Activated T-helper 1 cell treated with anti-CD3 and anti-CD28 coated beads, Interleukin-12 subunit alpha, Interleukin-12 subunit beta, Interleukin-2, Interleukin-4 antibody, amounts not matched to agents 30 ng/mL and 10 ng/mL and 1 ng/mL, durations not matched to agents 14 hours and 24 hours and 36 hours (primary cell): ENCODE measurements around the gene MANEAL. TPM values are rescaled to one million over a fixed set of nuclear protein-coding genes. Genes with fewer than 3 reads are reported as not detected.
A peak's percentile ranks its signal among the peaks of the same experiment; 100 is the strongest.

Source experiments
- DNase-seq: peaks from one replicate; pipeline ENCODE4 v3.0.0; 2021; ENCODE audit warnings: low spot score
- H3K27ac Mint-ChIP-seq: one replicate; pipeline ENCODE4 v1.8.0; 2021; ENCODE audit warnings: mild to moderate bottlenecking, mixed read lengths
- H3K27me3 Mint-ChIP-seq: one replicate; pipeline ENCODE4 v1.8.0; 2022; ENCODE audit warnings: mild to moderate bottlenecking, moderate library complexity, mixed read lengths; ENCODE audit not compliant: insufficient read depth
- H3K36me3 Mint-ChIP-seq: one replicate; pipeline ENCODE4 v1.8.0; 2021; ENCODE audit warnings: low read depth, mixed read lengths
- H3K4me1 Mint-ChIP-seq: one replicate; pipeline ENCODE4 v1.8.0; 2021; ENCODE audit warnings: low read depth, mixed read lengths
- H3K4me3 Mint-ChIP-seq: one replicate; pipeline ENCODE4 v1.8.0; 2021; ENCODE audit warnings: mild to moderate bottlenecking, moderate library complexity, mixed read lengths
- H3K9me3 Mint-ChIP-seq: one replicate; pipeline ENCODE4 v1.8.0; 2021; ENCODE audit warnings: mixed read lengths
- intact Hi-C: fragments of 100-400 bp; cut with micrococcal nuclease; formaldehyde crosslinking; loops from one replicate; pipeline ENCODE4 v1.15.1; 2024
- total RNA-seq: library from RNA; stranded (reverse); gene quantifications from 2 replicates; pipeline ENCODE4 v1.2.3, GENCODE V29; 2022

MANEAL gene, protein sequence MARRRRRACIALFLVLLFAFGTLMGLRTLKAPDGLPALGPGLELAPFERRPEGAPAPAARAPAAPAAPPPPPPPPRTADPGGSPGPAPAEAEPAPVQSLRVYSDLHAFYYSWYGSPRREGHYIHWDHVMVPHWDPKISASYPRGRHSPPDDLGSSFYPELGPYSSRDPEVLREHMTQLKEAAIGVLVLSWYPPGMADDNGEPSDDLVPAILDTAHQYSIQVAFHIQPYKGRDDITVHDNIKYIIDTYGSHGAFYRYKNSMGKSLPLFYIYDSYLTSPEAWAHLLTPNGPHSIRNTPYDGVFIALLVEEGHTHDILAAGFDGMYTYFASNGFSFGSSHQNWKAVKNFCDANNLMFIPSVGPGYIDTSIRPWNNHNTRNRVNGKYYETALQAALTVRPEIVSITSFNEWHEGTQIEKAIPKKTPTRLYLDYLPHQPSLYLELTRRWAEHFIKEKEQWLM
- total RNA-seq: 3.6 and 4.0 TPM in 2 replicates

DNA sequence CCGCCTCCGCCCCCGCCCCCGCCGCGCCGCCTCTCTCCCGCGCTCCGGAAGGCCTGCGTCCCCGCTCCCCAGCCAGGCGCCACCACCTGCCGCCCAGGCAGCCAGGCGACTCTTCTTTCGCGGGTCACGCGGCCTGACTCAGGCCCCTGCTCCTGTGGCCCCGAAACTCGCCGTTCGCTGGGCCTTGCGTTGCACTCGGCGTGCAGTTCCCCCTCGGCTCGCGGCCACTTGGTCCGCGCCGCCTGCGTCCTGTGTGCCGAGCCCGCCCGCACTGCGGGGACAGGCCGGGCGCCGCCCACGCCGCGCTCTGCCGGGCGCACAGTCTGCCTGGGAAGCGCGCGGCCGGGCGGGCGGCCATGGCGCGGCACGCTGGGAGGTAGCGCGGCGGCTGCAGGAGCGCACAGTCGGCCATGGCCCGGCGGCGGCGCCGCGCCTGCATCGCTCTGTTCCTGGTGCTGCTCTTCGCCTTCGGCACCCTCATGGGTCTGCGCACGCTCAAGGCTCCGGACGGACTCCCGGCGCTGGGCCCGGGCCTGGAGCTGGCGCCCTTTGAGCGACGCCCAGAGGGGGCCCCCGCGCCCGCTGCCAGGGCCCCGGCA, at the start of gene MANEAL:
Gene MANEAL (plus strand): TSS at position 75 of the 599 bp plus-strand sequence. CDS start 336 bp downstream, at position 411.
- H3K27ac Mint-ChIP-seq: no peak within 1 kb of the TSS
- intact Hi-C loops: loop anchor here (2.0 kb wide), 2 partner anchors 15 to 27 kb away; partner anchors contain the start of gene YRDC
- peaks cover 14% of the 10 kb centered on the region for H3K4me1 Mint-ChIP-seq
- H3K4me3 Mint-ChIP-seq: peak within 1 kb of the TSS; percentile 80
- no peaks in the 10 kb centered on the region for H3K9me3 Mint-ChIP-seq
- DNase-seq: no peak
- H3K36me3 Mint-ChIP-seq: no peaks in the 10 kb centered on the region
- H3K27me3 Mint-ChIP-seq: peaks cover 36% of the 10 kb centered on the region

GRCh38 chr1:37746806-37747205, 46.8 kb upstream of the MANEAL start:
- no peak overlapping the region for H3K27ac Mint-ChIP-seq
- peaks cover 16% of the 10 kb centered on the region for H3K27me3 Mint-ChIP-seq
- no peak for DNase-seq
- no peaks in the 10 kb centered on the region for H3K4me1 Mint-ChIP-seq
- H3K9me3 Mint-ChIP-seq: peaks cover 4% of the 10 kb centered on the region
- no peaks in the 10 kb centered on the region for H3K36me3 Mint-ChIP-seq
- no peak overlapping the region for H3K4me3 Mint-ChIP-seq
- intact Hi-C loops: no loop called here

DNA sequence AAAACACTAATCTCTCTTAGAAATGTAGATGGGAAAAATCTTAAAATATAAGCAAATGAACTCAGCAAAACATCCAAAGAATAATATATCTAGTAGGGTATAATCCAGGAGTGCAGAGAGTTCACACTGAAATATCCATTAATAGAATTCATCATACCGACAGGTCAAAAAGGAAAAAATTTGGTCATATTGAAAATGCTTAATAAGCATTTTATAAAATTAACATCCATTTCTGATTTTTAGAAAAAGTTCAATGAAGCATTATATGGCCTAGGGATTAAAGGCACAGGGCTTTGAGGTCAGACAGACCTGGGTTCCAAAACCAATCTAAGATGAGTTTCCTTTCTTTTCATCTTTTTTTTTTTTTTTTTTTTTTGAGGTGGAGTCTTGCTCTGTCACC, 45.1 kb upstream of the MANEAL start:
- intact Hi-C loops: no loop called here
- H3K27me3 Mint-ChIP-seq: peaks cover 27% of the 10 kb centered on the region
- H3K4me3 Mint-ChIP-seq: no peak overlapping the region
- no peaks in the 10 kb centered on the region for H3K36me3 Mint-ChIP-seq
- H3K27ac Mint-ChIP-seq: no peak overlapping the region
- H3K9me3 Mint-ChIP-seq: peaks cover 4% of the 10 kb centered on the region
- no peaks in the 10 kb centered on the region for H3K4me1 Mint-ChIP-seq
- no peak for DNase-seq

GRCh38 chr1:37752213-37752582, 41.4 kb upstream of the MANEAL start:
- Mint-ChIP-seq H3K27ac (no peak overlapping the region), H3K4me1 (peaks cover 8% of the 10 kb centered on the region), H3K27me3 (peaks cover 40% of the 10 kb centered on the region), H3K36me3 (no peaks in the 10 kb centered on the region), H3K9me3 (no peaks in the 10 kb centered on the region), H3K4me3 (peak overlapping the region; percentile 64)
- DNase-seq: no peak
- intact Hi-C loops: no loop called here

- Mint-ChIP-seq H3K27me3 (peaks cover 37% of the 10 kb centered on the region), H3K27ac (no peak overlapping the region), H3K9me3 (no peaks in the 10 kb centered on the region), H3K36me3 (no peaks in the 10 kb centered on the region), H3K4me3 (peak overlapping the region; percentile 68), H3K4me1 (peaks cover 8% of the 10 kb centered on the region)
- DNase-seq: no peak
- intact Hi-C loops: no loop called here
Measured at GRCh38 chr1:37752583-37753471, 40.8 kb upstream of the MANEAL start.

- Mint-ChIP-seq H3K4me3 (peak overlapping the region; percentile 68), H3K4me1 (peaks cover 8% of the 10 kb centered on the region), H3K9me3 (no peaks in the 10 kb centered on the region), H3K36me3 (no peaks in the 10 kb centered on the region), H3K27ac (no peak overlapping the region), H3K27me3 (peaks cover 37% of the 10 kb centered on the region)
- DNase-seq: no peak
- intact Hi-C loops: no loop called here
Measured at GRCh38 chr1:37753473-37754321, 40.0 kb upstream of the MANEAL start.

GRCh38 chr1:37755290-37755689, 38.4 kb upstream of the MANEAL start:
- no peak overlapping the region for H3K4me3 Mint-ChIP-seq
- DNase-seq: no peak
- H3K27me3 Mint-ChIP-seq: peaks cover 34% of the 10 kb centered on the region
- no peak overlapping the region for H3K27ac Mint-ChIP-seq
- no peaks in the 10 kb centered on the region for H3K9me3 Mint-ChIP-seq
- peaks cover 8% of the 10 kb centered on the region for H3K4me1 Mint-ChIP-seq
- H3K36me3 Mint-ChIP-seq: no peaks in the 10 kb centered on the region
- intact Hi-C loops: no loop called here

DNA sequence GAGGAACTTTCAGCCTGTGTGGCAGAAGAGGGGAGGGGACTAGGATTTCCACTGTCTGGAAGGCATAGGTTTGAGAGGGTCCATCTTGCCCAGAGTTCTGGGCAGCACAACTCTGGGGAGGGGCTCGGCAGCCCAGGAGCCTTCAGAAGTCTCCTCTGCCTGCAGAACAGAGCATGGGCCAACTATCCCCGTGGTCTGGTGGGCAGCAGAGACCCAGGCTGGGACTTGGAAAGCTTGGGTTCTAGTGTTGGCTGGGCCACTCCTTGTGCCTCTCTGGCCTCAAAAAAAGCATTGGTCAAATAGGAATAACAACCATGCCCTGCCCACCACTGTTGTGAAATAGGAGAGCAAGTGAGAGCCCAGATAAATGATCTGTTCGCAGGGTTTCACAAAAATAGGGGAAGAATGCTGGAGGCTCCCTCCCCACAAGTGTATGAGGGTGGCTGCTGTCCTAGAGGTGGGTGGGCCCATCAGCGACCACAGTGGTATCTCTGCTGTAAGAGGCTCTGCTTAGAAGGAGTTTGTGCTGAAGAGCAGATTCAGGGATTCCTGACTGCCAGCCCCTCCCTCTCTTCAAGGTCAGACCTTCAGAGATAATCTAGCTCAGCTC, 37.6 kb upstream of the MANEAL start:
- Mint-ChIP-seq H3K4me3 (no peak overlapping the region), H3K36me3 (no peaks in the 10 kb centered on the region), H3K4me1 (peaks cover 8% of the 10 kb centered on the region), H3K27me3 (peaks cover 30% of the 10 kb centered on the region), H3K27ac (no peak overlapping the region), H3K9me3 (no peaks in the 10 kb centered on the region)
- DNase-seq: no peak
- intact Hi-C loops: no loop called here

DNA sequence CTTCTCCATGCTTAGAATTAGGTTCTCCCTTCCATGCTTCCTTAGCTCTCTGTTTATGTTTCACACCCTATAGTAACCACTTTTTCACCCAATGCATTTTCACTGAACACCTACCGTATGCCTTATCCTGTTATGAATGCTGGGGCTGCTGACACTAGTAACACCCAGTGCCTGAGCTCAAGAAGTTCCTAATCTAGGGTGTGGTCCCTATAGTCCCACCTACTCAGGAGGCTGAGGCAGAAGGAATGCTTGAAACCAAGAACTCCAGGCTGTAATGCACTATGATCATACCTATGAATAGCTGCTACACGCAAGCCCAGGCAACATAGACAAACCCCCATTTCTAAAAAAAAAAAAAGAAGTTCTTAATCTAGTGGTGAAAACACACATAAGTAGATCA, 34.2 kb upstream of the MANEAL start:
- no peak overlapping the region for H3K27ac Mint-ChIP-seq
- intact Hi-C loops: no loop called here
- peaks cover 8% of the 10 kb centered on the region for H3K4me1 Mint-ChIP-seq
- no peak for DNase-seq
- H3K9me3 Mint-ChIP-seq: no peaks in the 10 kb centered on the region
- H3K36me3 Mint-ChIP-seq: peaks cover 2% of the 10 kb centered on the region
- H3K27me3 Mint-ChIP-seq: peaks cover 31% of the 10 kb centered on the region
- no peak overlapping the region for H3K4me3 Mint-ChIP-seq

DNA sequence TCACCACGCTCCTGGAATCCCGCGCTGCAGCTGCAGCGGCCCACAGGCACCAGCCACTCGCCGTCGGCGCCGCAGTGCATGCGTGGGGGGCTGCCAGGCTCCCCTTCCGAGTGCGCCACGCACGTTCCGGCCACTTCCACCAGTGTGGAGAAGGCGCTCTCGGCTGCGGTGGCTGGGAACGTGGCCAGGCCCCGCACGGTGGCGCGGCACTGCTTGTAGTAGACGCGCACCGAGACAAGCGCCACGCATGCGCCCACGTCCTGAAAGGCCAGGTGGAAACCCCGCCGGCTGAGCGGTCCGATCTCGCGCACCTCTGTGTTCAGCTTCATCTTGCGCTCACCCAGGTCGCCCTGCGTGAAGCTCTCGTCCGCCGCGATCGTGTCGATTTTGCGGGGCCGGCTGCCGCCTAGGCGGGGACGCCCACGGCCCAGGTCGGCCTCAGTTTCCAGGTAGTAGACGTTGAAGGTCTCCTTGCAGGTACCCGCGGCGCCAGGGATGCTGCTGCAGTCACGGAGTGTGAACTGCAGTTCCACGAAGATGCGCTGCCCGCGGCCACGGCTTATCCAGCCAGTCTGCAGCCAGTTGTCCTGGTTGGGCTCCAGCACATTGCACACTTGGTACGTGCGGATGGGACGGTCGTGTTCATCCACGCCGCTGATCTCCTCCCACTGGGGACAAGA, 32.1 kb upstream of the MANEAL start:
- Mint-ChIP-seq H3K27me3 (peaks cover 42% of the 10 kb centered on the region), H3K36me3 (peaks cover 2% of the 10 kb centered on the region), H3K27ac (no peak overlapping the region), H3K4me3 (no peak overlapping the region), H3K4me1 (peaks cover 11% of the 10 kb centered on the region), H3K9me3 (no peaks in the 10 kb centered on the region)
- no peak for DNase-seq
- intact Hi-C loops: no loop called here

DNA sequence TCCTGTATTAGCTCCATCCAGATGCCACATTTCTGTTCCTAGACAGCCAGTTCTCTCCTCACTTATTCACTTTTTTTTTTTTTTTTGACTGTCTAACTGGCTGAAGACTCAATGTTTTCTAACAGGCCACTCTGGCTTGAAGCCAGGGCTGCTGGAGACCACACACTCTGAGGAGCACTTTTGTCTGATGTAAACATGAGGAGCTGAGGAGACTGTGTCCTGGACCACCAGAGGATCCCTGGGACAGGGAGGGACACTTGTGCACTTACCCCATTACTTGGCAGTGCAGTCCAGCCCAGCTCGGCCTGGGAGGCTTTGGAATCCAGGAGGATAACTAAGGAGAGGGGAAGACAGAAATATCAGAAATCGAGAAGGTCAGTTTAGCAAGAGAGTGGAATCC, 31.1 kb upstream of the MANEAL start:
- intact Hi-C loops: no loop called here
- H3K27ac Mint-ChIP-seq: no peak overlapping the region
- no peak for DNase-seq
- H3K4me1 Mint-ChIP-seq: peaks cover 12% of the 10 kb centered on the region
- no peaks in the 10 kb centered on the region for H3K9me3 Mint-ChIP-seq
- peaks cover 51% of the 10 kb centered on the region for H3K27me3 Mint-ChIP-seq
- peaks cover 2% of the 10 kb centered on the region for H3K36me3 Mint-ChIP-seq
- H3K4me3 Mint-ChIP-seq: no peak overlapping the region
